GM18505 (cell line): ENCODE data around the gene DVL1.
"Not testable (repeated sequence)": the region's sequence is repeated elsewhere in the genome, so short reads cannot be mapped to it uniquely, and the experiment has no call there.

ENCODE experiments used
- ATAC-seq: cut with Tn5 transposase; IDR thresholded peaks from one replicate; pipeline ENCODE4 v1.9.1; 2021; ENCODE audit not compliant: unreplicated experiment
- POLR2A ChIP-seq: IDR thresholded peaks from 4 replicates; pipeline ENCODE4 v1.6.1; 2011; ENCODE audit warnings: borderline replicate concordance; ENCODE audit not compliant: insufficient read depth, insufficient read length; ENCODE audit errors: extremely low read depth

The DVL1 gene

DNA sequence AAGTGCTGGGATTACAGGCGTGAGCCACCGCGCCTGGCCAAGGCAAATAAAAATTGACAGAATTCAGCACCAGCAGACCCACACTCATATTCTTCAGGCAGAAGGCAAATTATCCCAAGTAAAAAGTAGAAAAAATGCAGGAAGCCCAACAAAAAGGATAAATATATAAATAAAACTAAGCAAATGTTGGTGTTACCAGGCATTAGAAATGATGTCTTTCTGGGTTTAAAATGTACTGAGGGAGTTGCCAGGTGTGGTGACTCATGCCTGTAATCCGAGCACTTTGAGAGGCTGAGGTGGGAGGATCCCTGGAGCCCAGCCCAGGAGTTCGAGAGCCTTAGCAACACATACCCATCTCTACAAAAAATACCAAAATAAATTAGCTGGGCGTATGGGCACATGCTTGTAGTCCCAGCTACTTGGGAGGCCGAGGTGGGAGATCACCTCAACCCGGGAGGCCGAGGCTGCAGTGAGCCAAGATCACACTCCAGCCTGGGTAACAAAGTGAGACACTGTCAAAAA lies 31.0 kb downstream of the DVL1 start:
- no peak for ATAC-seq
- no peak for TF ChIP-seq POLR2A

GRCh38 chr1:1317420-1317819 lies 31.8 kb downstream of the DVL1 start:
- TF ChIP-seq POLR2A = no peak

GRCh38 chr1:1316199-1316598 lies 33.0 kb downstream of the DVL1 start:
- not testable (repeated sequence) for ATAC-seq

More at GRCh38 chr1:1317420-1317819, 31.8 kb downstream of the DVL1 start:
- ATAC-seq = no peak

- no peak for ATAC-seq
- TF ChIP-seq POLR2A = no peak
Measured at GRCh38 chr1:1315435-1315954, 33.7 kb downstream of the DVL1 start.

DNA sequence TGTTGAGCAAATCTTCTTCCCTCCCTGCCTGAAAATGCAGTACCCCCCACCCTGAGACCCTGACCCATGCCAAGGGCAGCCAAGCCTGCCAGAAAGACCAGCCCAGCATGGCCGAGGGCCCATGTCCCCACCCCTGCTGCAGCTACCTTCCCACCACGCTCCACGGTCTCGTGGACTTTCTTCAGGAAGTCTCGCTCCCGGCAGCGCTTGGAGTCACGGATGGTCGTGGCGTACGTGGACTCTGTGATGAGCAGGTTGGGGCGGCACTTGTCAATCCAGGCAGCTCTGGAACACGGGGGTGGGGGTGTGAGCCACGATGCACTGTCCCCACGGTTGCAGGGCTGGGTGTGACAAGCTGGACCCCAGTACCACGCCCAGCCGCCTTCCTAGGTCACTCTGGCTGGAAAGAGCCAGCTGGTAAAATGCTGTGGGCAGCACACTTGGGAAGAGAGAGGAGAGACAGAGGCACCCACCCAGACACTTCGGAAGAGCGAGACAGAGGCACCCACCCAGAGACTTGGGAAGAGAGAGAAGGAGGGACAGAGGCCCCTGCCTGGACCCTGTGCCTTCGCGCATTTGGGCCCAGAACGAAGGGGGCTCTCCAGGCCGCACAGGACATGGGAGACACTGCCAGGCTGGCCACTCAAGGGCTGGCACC lies 34.4 kb downstream of the DVL1 start:
- TF ChIP-seq POLR2A = no peak
- no peak for ATAC-seq

- TF ChIP-seq POLR2A = no peak
- ATAC-seq = no peak
Measured at GRCh38 chr1:1314237-1314586, 35.0 kb downstream of the DVL1 start.

- ATAC-seq = no peak
- TF ChIP-seq POLR2A = no peak
Measured at GRCh38 chr1:1313500-1314236, 35.5 kb downstream of the DVL1 start.

DNA sequence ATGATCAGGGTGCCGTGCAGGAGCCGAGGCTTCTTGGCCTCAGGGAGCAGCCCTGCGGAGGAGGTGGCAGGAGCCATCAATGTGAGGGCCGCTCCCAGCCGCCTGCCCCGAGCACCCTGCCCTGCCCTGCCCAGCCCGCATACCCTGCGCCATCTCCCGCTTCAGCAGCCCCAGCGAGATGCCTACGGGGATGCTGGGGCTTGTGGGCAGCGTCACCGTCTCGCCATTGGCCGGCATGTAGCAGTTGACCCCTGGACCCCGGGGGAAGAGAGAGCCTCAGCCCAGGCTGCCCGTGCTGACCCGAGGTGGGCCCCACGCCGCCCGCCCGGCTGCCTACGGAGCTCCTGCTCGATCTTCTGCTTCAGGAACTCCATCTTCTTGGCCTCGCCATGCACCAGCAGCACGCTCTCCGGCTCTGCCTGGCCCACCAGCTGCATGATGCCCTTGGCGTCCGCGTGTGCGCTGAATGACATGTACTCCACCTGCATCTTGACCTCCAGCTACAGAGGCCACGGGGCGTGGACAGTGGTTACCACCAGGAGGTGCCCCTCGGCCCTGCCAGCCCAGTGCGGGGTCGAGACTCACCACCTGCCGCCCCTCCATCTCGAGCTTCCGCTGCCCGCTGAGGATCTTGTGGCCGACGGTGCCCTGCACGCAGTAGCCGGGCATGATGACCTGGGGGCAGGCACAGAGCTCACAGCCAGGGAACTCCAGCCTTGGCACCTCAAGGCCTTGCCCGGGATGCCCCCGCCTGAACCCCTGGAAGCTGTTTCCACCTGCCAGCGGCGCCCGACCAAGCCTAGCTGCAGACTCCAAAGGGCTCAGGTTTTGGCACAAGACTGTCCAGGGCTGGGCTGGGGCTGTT lies 36.5 kb downstream of the DVL1 start:
- no peak for TF ChIP-seq POLR2A
- no peak for ATAC-seq

- no peak for TF ChIP-seq POLR2A
- ATAC-seq = no peak
Measured at GRCh38 chr1:1311107-1312104, 37.8 kb downstream of the DVL1 start.

- TF ChIP-seq POLR2A = no peak
- ATAC-seq = no peak
Measured at GRCh38 chr1:1310476-1311053, 38.7 kb downstream of the DVL1 start.

DNA sequence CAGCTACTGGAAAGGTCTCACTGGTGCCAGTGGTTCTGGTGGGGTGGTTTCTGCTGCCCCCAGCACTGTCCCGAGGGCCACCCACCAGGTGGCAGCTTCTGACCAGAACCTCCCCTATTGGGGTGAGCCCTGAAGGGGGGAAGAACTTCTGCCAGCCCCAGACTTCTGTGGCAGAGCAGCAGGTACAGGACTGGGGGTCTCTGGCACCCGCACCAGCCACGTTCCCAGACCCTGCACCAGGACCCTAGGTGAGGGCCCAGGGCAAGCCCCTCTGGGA lies 39.2 kb downstream of the DVL1 start:
- ATAC-seq = no peak
- no peak for TF ChIP-seq POLR2A

- no peak for TF ChIP-seq POLR2A
- no peak for ATAC-seq
Measured at GRCh38 chr1:1309251-1310108, 39.7 kb downstream of the DVL1 start.

GRCh38 chr1:1308756-1309250 lies 40.4 kb downstream of the DVL1 start:
- no peak for TF ChIP-seq POLR2A
- ATAC-seq = peak; percentile 1
